ENCODE data around the gene RNU1-3.
"Not testable (repeated sequence)": the region's sequence is repeated elsewhere in the genome, so short reads cannot be mapped to it uniquely, and the experiment has no call there.

The RNU1-3 gene

DNA sequence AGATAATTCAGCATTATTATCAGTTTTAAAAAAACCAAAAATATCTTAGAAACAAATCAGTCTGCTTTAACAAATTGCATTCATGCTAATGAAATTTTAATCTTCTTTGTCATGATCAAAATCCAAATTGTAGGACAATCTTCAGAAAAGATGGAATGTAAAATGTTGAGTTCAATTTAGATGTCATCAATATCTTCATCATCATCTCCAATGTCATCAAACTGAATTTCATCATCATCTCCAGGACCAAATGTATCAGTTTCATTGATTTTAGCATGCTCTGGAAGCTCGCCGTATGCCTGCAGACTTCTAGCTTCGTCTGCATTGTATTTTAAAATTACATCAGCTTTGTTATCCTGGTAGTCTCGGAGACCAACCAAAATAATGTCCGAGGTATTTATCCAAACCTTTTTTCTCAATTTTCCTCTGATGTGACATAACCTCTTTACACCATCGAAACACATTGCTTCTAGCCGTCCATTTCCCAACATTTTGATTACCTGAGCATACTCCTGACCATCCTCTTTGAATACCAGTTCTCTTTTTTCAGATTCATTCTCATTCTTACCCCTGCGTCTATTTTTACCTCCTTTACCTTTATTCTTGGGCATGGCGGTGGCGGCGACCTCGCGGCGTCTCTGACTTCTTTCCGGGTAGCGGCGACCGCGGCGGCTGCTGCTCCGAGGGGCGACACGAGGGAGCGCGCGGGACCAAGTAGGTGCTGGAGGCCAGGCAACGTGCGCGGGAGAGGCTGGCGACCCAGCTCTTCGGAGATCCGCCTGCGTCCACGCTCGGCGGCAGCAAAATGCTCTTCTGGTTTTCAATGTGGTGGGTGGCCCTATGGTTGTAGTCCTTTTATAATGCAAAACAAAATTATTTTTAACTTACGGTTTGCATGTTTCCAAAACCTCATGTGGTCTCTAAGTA, 19.0 kb upstream of the RNU1-3 start:
- not testable (repeated sequence) for H3K36me3 Mint-ChIP-seq (ENCODE audit: low read depth); H3K27ac Mint-ChIP-seq; DNase-seq (ENCODE audit: low spot score); H3K4me3 Mint-ChIP-seq; H3K4me1 Mint-ChIP-seq (ENCODE audit: low read depth); H3K27me3 Mint-ChIP-seq (ENCODE audit: low read depth); H3K9me3 Mint-ChIP-seq

DNA sequence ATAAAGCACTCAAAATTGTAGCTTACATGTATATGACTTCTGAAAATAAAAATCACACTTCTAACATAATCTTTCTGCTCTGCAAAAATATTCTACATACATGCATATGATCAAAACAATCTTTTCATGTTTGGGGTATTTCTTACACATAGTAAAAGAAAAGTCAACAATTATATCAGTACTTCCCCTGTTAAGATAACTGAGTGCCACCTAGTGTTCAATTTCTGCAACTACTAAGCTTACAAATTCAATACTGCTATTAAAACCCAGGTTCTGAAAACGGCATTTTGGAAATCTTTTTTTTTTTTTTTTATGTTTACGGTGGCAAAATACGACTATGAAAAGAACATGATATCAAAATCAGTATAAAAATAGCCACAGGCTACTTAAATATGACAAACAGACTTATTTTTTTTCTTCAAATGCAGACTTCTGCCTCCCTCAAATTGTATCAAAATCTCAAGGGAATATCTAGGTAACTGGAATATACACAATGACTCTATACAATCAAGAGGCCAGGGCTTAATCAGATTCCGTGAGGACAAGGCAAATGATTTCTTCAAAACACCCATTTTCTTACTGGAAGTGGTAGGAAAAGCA, 18.1 kb upstream of the RNU1-3 start:
- not testable (repeated sequence) for H3K4me3 Mint-ChIP-seq; H3K36me3 Mint-ChIP-seq (ENCODE audit: low read depth); H3K9me3 Mint-ChIP-seq; H3K27ac Mint-ChIP-seq; H3K4me1 Mint-ChIP-seq (ENCODE audit: low read depth); DNase-seq (ENCODE audit: low spot score)
- H3K27me3 Mint-ChIP-seq (ENCODE audit: low read depth) = peaks cover 12% of the 10 kb centered on the region

DNA sequence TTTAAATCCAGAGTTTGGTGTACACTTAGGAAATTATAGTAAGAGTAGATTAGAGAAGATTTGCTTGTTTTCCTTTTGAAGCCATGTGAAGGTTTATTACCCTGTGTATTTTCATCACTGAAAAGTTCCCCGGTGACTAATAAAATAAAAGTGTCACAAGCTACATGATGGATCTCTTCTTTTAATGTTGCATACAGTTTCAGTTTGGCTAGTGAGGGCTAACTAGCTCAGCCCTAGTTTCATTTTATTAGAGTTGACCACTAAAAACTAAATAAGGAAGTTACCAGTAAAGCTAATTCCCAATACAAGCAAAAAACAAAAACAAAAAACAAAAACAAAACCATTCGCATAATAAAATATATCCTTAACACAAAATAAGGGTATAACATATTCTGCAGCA, 17.4 kb upstream of the RNU1-3 start:
- H3K27ac Mint-ChIP-seq; DNase-seq (ENCODE audit: low spot score); H3K9me3 Mint-ChIP-seq; H3K4me1 Mint-ChIP-seq (ENCODE audit: low read depth); H3K4me3 Mint-ChIP-seq; H3K36me3 Mint-ChIP-seq (ENCODE audit: low read depth): not testable (repeated sequence)
- H3K27me3 Mint-ChIP-seq (ENCODE audit: low read depth) = peaks cover 15% of the 10 kb centered on the region

DNA sequence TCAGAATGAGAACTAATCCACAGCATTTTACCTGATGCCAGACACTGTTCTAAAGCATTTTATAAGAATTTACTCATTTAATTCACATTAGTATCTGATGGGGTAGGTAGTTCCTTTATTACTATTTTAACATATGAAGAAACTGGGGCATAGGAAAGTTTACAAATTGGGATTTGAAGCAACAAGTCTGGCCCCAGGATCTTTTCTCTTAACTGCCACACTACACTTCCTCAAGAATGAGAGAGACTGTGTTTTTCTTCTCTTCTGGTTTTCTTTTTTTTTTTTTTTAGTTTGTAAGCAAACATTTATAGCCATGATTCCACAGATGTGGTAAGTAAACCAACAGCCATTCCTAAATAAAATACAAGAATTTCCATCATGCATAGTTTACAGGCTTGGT, 16.1 kb upstream of the RNU1-3 start:
- H3K4me1 Mint-ChIP-seq (ENCODE audit: low read depth); H3K36me3 Mint-ChIP-seq (ENCODE audit: low read depth); H3K9me3 Mint-ChIP-seq; H3K27ac Mint-ChIP-seq; H3K4me3 Mint-ChIP-seq; DNase-seq (ENCODE audit: low spot score): not testable (repeated sequence)
- peaks cover 27% of the 10 kb centered on the region for H3K27me3 Mint-ChIP-seq (ENCODE audit: low read depth)

DNA sequence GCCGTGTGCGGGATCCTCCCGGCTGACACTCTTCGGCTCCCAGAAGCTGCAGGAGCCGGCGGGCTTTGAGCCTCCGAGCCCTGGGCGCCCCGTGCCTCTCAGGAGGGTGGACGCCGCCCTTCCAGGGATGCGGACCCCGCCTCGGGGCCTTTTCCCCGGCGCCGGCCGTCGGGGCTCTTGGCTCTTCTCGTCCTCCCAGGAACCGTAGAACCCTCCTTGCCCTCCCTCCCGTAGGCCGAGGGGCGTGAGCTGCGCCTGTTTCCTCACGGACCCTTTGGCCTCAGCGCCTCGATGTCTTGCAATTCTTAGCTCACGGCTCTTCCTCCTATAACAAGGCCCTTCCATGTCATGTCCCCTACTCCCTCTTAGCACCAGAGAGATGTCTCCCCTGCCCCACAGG, 13.6 kb upstream of the RNU1-3 start:
- peaks cover 29% of the 10 kb centered on the region for H3K27me3 Mint-ChIP-seq (ENCODE audit: low read depth)
- H3K36me3 Mint-ChIP-seq (ENCODE audit: low read depth); H3K27ac Mint-ChIP-seq; H3K9me3 Mint-ChIP-seq; H3K4me3 Mint-ChIP-seq; DNase-seq (ENCODE audit: low spot score); H3K4me1 Mint-ChIP-seq (ENCODE audit: low read depth): not testable (repeated sequence)

DNA sequence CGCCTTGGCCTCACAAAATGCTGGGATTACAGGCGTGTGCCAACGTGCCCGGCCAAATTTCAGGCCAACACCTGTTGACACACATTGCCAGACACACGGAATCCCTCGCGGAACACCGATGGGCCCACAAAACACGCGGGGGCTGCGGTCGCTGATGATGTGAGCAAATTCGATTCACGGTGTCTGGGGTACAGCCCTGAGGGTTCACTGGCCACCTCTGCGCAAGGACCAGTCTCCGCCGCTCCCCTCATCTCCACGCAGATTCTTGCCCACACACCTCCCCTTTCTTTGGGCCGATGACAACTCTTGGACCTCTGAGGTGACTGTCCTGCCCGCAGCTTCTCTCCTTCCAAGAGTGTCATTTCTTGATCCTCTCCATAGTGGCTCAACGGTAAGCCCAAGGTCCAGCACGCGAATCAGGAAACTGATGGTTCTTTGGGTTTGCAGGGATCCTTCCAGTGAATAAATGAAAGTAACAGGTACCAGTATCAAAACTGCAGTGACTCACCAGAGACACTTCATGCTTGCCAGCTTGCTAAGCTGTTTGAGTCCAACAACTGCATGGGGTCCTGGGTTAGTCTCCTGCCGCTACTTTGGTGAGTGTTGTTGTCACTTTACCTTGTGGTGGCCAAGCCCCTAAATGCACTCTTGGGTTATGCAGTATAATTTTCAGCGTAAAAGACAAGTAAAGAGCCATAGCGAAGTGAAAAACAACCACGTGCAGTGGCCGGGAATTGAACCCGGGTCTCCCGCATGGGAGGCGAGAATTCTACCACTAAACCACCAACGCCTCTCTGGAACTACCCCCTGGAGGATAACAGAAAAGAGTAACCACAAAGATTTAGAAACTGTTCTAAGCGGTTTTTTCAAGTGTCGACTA, 11.0 kb upstream of the RNU1-3 start:
- Mint-ChIP-seq H3K9me3 (no peaks in the 10 kb centered on the region), H3K4me3 (no peak overlapping the region), H3K4me1 (ENCODE audit: low read depth) (peaks cover 3% of the 10 kb centered on the region), H3K27ac (no peak overlapping the region), H3K27me3 (ENCODE audit: low read depth) (peaks cover 30% of the 10 kb centered on the region), H3K36me3 (ENCODE audit: low read depth) (no peaks in the 10 kb centered on the region)
- no peak for DNase-seq (ENCODE audit: low spot score)

DNA sequence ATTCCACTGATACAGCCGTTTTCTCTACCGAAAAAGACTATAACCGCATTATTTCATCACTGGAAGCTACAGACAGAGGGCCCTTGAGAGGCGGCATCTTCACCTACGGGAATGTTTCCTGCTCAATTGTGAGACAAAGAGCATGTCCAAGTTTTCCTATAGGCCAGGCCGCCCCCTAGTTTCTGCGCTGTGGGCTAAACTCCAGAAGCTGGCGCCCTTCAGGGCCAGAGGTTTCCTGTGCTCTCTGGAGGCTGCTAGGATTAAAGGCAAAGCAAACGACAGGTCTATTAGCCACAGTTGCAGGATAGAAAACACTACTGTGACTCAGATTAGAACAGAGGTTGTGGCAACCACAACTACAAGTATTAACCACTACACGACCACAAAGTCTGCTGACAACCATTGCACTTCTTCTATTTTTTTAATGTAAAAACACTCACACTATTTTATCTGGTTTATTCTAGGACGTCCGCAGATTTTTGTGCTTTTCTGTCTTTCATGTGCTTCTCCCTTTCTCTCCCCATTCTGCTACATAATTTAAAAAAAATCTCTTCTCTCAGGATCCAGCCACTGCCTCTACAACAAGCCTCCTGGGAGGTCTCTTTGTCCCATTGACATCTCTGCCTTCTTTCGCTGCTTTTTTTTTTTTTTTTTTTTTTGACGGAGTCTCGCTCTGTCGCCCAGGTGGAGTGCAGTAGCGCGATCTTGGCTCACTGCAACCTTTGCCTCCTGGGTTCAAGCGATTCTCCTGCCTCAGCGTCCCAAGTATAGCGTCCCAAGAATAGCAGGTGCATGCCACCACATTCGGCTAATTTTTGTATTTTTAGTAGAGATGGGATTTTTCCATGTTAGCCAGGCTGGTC, 10.1 kb upstream of the RNU1-3 start:
- H3K9me3 Mint-ChIP-seq; H3K27ac Mint-ChIP-seq; H3K4me3 Mint-ChIP-seq; H3K4me1 Mint-ChIP-seq (ENCODE audit: low read depth); H3K36me3 Mint-ChIP-seq (ENCODE audit: low read depth): not testable (repeated sequence)
- DNase-seq (ENCODE audit: low spot score) = peak; percentile 16
- H3K27me3 Mint-ChIP-seq (ENCODE audit: low read depth) = peaks cover 30% of the 10 kb centered on the region

DNA sequence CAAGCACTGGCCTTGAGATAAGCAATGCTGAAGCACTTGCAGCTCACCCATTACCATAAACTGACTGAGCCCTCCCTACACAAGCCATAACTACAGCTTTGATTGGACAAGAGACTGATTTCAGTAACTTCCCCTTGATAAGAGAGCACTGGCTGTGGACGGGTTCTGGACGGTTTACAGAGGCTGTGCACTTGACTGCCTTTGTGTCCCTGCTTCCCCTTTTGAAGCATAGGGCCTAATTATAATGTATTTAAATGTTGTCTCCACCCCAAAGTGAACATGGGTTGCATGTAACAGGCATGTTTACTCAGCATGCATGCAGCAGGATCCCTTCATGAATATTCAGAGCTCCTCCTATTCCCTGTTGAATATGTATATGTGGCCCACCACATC, 8.4 kb upstream of the RNU1-3 start:
- H3K36me3 Mint-ChIP-seq (ENCODE audit: low read depth); H3K27ac Mint-ChIP-seq; H3K4me1 Mint-ChIP-seq (ENCODE audit: low read depth); H3K9me3 Mint-ChIP-seq; DNase-seq (ENCODE audit: low spot score); H3K4me3 Mint-ChIP-seq: not testable (repeated sequence)
- H3K27me3 Mint-ChIP-seq (ENCODE audit: low read depth) = peaks cover 28% of the 10 kb centered on the region

DNA sequence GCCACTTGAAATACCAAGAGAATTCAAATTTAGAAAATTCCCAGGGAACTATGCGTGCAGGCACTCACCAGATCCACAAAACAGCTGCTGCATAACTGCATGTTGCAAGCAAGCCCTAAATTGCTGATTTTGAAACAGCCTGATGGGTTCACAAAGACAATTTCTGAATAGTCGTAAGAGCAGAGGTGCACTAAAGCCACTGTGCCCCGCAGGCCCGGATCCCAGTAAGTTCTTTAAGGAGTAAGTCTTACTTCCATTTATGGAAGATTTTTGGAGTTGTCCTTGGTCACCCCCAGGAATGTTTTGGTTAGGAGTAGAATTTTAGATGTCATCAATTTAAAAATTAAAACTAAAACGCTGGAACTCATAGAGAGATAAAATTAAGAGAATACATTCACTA, 7.2 kb upstream of the RNU1-3 start:
- not testable (repeated sequence) for H3K27ac Mint-ChIP-seq; DNase-seq (ENCODE audit: low spot score); H3K36me3 Mint-ChIP-seq (ENCODE audit: low read depth); H3K4me3 Mint-ChIP-seq; H3K4me1 Mint-ChIP-seq (ENCODE audit: low read depth); H3K9me3 Mint-ChIP-seq
- H3K27me3 Mint-ChIP-seq (ENCODE audit: low read depth) = peaks cover 22% of the 10 kb centered on the region

DNA sequence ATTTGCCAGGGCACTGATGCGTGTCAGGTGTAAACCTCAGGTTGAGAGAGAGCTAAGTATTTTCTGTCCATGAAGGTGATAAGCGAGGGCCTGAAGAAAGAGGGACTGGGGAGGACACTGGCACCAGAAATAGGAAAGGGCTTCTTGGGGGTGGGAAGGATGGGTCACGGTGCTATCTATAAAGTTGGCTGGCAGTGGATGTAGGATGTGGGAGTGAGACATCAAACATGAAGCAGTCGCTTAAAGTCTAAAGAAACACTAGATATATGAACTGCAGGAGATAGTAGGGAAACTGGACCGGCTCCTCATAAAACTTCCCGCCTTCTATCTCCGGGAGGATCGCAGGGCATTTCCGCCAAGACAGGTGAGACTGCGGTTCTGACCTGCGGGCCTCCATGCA, 912 bp downstream of the RNU1-3 start:
- not testable (repeated sequence) for H3K27ac Mint-ChIP-seq; H3K27me3 Mint-ChIP-seq (ENCODE audit: low read depth); DNase-seq (ENCODE audit: low spot score); H3K4me1 Mint-ChIP-seq (ENCODE audit: low read depth); H3K9me3 Mint-ChIP-seq; H3K4me3 Mint-ChIP-seq; H3K36me3 Mint-ChIP-seq (ENCODE audit: low read depth)

DNA sequence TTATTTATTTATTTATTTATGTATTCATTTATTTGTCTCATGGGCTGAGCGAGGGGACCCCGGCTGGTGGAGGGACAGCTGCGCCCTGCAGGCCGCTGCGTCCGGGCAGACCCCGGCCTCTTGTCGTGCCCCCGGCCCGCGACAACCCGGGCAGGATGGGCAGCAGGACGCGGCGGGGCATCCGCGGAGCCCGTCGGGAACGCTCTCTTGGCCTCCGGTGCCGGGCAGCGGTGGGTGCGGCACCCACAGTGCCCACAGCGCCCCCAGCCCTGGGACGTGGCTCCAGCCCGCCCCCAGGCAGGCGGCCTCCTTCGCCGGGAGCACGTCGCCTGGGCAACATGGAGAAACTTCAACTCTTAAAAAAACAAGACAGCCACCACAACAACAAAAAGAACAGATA, 8.5 kb downstream of the RNU1-3 start:
- not testable (repeated sequence) for H3K36me3 Mint-ChIP-seq (ENCODE audit: low read depth); H3K27me3 Mint-ChIP-seq (ENCODE audit: low read depth); DNase-seq (ENCODE audit: low spot score); H3K4me3 Mint-ChIP-seq; H3K27ac Mint-ChIP-seq; H3K4me1 Mint-ChIP-seq (ENCODE audit: low read depth); H3K9me3 Mint-ChIP-seq

DNA sequence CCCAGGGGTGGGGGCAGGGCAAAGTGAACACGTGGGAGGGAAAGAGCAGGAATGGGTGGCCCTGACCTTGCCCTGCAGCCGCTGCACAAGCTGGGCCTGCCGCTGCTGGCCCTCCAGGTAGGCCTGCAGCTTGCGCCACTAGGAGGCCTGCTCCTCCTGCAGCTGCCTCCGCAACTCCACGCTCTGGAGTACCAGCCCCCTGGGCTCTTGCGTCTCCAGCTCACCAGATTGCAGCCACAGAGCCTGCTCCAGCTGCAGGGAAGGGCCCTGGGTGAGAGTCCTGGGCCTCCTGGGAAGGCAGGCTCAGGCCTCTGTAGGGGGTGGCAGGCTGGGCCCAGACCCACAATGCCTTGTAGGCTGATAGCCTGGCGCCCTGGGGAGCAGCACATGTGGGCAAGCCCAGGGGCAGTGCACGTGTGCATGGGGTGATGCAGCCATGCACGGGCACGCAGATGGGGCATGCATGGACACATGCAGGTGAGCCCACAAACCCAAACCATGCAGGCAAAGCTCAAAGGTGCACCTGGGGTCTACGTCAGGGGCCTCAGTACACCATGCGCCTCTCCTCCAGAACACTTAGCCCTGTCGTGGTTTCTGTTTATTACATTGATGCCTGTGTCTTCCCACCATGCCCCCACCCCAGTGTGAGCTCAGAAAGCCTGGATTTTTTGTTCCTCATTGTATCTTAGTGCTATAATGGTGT, 9.6 kb downstream of the RNU1-3 start:
- H3K4me1 Mint-ChIP-seq (ENCODE audit: low read depth); DNase-seq (ENCODE audit: low spot score); H3K9me3 Mint-ChIP-seq; H3K4me3 Mint-ChIP-seq; H3K36me3 Mint-ChIP-seq (ENCODE audit: low read depth); H3K27me3 Mint-ChIP-seq (ENCODE audit: low read depth); H3K27ac Mint-ChIP-seq: not testable (repeated sequence)

DNA sequence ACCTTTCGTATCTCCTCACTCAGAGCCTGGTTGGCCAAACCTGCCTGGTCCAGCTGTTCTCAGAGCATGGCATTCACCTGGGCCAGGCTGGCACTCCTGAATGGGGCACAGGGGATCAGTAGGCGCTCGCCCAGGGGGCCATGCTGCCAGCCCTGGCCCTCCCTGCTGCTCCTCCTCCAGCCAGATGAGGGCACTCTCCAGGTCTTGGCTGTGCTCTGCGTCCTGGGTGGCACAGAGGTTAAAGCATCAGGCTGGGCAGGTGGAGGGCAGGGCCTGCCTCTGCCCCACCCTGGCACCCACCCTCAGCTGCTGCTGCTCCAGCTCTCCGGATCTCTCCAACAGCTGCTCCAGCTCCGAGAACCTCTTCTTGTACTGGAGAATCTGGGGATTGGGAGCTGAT, 10.2 kb downstream of the RNU1-3 start:
- not testable (repeated sequence) for H3K4me3 Mint-ChIP-seq; H3K4me1 Mint-ChIP-seq (ENCODE audit: low read depth); H3K27ac Mint-ChIP-seq; H3K27me3 Mint-ChIP-seq (ENCODE audit: low read depth); DNase-seq (ENCODE audit: low spot score); H3K36me3 Mint-ChIP-seq (ENCODE audit: low read depth); H3K9me3 Mint-ChIP-seq
